A549 (cell line): ENCODE data around the gene OPCML.

Experiments
- RCOR1 ChIP-seq: fragments of 150-350 bp; IDR thresholded peaks from 2 replicates; pipeline ENCODE4 v1.6.1; 2014; ENCODE audit warnings: antibody characterized with exemption, low read length, low read depth
- TF ChIP-seq, protein P1 (sequence below): fragments of >200 bp; sonication (Bioruptor Twin); formaldehyde crosslinking; IDR thresholded peaks from 3 replicates; pipeline ENCODE4 v1.5.1; 2016

DNA sequence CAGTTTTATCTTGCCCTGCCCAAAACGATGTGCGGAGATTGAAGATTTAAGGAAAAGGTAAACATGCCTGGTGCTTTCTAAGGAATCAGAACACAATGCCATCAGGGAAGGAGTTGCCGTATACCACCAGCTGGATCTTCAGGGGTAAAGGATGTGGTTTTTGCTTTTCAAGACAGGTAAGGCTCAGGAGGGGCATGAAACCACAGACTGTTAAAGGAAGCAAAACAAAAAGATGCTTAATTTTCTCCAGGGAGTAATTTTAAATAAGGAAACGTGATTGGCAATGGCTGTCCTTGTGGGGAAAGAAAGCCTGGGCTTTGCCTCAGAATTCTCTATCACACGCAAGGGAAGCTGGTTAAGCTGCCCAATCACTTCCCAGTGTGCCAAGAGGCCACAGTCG is 655.6 kb downstream of the OPCML start:
- no peak for TF ChIP-seq RCOR1
- TF ChIP-seq, protein P1, sequence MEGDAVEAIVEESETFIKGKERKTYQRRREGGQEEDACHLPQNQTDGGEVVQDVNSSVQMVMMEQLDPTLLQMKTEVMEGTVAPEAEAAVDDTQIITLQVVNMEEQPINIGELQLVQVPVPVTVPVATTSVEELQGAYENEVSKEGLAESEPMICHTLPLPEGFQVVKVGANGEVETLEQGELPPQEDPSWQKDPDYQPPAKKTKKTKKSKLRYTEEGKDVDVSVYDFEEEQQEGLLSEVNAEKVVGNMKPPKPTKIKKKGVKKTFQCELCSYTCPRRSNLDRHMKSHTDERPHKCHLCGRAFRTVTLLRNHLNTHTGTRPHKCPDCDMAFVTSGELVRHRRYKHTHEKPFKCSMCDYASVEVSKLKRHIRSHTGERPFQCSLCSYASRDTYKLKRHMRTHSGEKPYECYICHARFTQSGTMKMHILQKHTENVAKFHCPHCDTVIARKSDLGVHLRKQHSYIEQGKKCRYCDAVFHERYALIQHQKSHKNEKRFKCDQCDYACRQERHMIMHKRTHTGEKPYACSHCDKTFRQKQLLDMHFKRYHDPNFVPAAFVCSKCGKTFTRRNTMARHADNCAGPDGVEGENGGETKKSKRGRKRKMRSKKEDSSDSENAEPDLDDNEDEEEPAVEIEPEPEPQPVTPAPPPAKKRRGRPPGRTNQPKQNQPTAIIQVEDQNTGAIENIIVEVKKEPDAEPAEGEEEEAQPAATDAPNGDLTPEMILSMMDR = no peak
